Ureter (tissue), 1 donor: ENCODE measurements around the gene PIK3CB. TPM values are rescaled to one million over a fixed set of nuclear protein-coding genes. Genes with fewer than 3 reads are reported as not detected.
"Not testable (repeated sequence)": the region's sequence is repeated elsewhere in the genome, so short reads cannot be mapped to it uniquely, and the experiment has no call there.

ENCODE experiments used
- DNase-seq: peaks from one replicate; pipeline ENCODE4 v3.0.0-alpha.2; 2020; ENCODE audit warnings: low spot score
- total RNA-seq: library from RNA; stranded (reverse); gene quantifications from one replicate; pipeline ENCODE4 v1.2.4, GENCODE V29; 2023
- donor health status: DM: yes; HTN: yes; CAD: no.

Gene PIK3CB
- total RNA-seq, 1 donor from 2014 or later, result 41.5 TPM

DNA sequence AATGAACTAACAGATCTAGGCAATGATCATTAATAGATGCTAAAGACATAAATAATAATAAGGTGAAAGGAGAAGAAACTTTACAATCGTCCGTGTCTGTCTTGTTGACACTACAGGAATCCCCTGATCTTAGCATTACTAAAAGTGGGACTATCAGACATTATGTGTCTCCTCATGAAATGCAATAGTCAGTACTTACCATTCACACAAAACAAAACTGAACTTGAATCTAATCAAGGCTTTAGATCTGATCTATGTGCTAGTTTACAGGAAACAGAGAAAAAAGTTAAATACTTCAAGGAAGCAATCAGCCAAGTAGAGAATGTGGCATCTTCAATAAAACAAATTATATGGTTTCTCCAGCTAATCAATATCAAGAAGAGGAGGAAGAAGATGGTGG, 73.7 kb downstream of the PIK3CB start:
- DNase-seq, result no peak

GRCh38 chr3:138748190-138748589, 86.5 kb downstream of the PIK3CB start:
- no peak for DNase-seq

DNA sequence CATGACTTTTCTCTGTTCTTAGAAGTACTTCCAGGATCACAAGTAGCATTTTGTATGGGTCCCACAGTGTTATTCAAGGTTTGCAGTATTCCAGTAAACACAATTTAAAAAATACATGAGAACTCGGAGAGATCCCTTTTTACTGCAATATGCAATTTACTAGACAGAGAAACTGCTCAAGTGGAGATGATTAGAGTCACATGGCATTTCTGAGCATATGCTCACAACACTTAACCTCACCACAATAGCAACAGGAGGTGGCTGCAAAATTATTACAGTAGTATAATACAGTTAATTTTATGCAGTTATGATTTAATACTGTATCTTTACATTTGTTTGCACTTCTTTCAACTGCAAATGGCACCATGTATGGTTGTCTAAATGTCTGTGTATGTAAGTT, 87.5 kb downstream of the PIK3CB start:
- no peak for DNase-seq

DNA sequence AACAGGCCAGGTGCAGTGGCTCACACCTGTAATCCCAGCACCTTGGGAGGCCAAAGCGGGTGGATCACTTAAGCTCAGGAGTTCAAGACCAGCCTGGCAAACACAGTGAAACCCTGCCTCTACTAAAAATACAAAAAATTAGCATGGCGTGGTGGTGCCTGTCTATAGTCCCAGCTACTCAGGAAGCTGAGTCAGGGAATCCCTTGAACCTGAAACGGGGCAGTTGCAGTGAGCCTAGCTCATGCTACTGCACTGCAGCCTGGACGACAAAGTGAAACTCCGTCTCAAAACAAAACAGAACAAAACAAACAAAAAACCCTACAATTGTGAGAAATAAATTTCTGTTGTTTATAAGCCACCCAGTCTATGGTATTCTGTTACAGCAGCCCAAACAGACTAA, 94.7 kb downstream of the PIK3CB start:
- no peak for DNase-seq

DNA sequence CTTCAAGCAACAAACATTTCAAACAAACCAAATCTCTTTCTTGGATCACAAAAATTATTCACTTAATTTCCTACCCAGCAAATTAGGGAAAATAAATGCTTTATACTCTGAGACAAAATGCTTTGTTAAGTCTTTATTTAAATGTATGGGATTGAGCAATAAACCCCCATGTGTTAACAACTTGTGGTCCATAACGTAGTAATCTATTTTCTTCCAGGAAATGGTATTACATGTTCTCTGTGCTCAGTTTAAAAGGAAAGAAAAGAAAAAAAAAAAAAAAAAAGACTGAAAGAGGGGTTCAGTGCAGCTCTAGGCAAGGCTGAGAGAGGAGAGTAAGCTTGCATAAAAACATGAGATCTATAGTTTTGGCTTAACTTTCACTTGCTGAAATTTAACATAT, 102.3 kb downstream of the PIK3CB start:
- no peak for DNase-seq

- no peak for DNase-seq
These were observed 107.6 kb downstream of the PIK3CB start for GRCh38 chr3:138726946-138727730.

DNA sequence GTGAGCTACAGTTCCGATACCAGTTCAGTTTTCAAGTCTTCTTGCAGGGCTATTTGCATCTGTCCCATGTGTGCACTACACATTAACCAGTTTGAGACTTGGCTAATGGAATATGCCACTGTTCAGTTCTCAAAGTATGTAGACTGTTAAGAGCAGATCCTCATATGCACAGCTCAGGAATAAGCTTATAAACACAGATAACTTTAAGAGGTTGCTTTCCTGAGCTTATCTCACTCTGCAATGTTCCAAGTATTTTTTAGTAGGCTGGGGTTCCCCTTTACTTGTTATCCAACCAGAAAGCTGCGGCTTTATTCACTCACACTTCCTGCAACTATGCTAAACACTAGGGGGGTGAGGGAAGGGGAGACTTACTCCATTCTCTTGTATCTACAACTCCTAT, 108.7 kb downstream of the PIK3CB start:
- DNase-seq, result not testable (repeated sequence)

DNA sequence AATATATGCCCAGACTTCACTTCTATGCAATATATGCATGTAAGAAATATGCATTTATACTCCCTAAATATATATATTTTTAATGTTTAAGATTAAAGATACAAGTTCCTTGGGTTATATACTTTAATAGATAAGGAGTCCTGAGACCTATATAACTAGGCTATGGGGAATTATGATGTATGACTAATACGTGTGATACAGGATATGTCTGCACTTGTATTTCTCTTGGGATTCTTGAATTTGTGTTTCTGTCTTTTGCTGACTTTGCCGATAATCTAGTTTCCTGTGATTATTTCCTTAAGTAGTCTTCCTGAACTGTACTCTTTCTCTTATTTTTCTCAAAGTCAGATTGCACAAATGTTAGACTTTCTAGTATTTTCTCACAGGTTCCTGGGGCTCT, 109.6 kb downstream of the PIK3CB start:
- no peak for DNase-seq

DNA sequence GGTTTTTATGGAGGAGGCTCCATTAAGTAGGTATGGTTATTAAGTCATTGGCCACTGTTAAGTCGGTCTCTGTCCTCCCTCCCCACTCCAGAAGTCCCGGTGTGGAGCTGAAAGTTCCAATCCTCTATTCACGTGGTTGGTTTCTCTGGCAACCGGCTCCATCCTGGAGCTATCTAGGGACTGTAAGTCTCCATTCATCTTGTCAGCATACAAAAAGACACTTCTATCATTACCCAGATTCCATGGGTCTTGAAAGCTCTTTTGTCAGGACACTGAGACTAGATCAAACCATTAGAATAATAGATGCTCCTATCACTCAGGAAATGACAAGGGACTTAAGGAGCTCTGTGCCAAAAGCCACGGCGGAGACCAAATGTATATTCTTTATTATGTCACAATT, 110.3 kb downstream of the PIK3CB start:
- no peak for DNase-seq

DNA sequence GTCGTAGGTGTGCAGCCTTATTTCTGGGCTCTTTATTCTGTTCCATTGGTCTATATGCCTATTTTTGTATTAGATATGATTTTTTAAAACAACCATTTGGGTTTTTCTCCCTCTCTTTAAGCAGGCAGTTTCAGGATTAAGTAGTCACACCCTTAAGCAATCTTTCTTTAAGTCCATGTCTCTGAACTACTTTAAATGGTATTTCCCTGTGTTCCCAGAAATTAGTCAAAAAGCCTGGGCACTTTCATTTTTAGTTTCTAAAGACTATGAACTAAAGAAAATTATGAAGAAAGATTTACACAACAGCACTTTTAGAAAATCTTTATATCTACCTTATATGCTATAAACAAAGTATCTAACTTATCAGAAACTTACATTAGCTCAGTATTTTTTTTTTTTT, 115.9 kb downstream of the PIK3CB start:
- DNase-seq, result no peak

DNA sequence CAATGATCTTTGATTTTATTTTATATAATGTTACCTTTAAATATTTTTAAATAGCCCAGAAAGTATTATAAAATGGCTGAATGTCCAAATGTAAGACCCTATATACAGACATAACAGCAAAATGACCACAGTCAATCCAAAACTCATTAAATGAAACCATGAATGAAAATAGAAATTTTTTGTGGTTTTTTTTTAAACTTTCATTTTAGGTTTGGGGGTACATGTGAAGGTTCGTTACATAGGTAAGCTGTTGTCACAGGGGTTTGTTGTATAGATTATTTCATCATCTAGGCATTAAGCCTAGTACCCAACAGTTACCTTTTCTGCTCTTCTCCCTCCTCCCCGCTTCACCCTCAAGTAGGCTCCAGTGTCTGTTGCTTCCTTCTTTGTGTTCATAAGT, 117.4 kb downstream of the PIK3CB start:
- no peak for DNase-seq

- DNase-seq, result no peak
These were observed 122.6 kb downstream of the PIK3CB start for GRCh38 chr3:138712086-138712485.

- DNase-seq, result no peak
These were observed 129.1 kb downstream of the PIK3CB start for GRCh38 chr3:138705675-138706074.

- no peak for DNase-seq
These were observed 137.9 kb downstream of the PIK3CB start for GRCh38 chr3:138696666-138697370.

DNA sequence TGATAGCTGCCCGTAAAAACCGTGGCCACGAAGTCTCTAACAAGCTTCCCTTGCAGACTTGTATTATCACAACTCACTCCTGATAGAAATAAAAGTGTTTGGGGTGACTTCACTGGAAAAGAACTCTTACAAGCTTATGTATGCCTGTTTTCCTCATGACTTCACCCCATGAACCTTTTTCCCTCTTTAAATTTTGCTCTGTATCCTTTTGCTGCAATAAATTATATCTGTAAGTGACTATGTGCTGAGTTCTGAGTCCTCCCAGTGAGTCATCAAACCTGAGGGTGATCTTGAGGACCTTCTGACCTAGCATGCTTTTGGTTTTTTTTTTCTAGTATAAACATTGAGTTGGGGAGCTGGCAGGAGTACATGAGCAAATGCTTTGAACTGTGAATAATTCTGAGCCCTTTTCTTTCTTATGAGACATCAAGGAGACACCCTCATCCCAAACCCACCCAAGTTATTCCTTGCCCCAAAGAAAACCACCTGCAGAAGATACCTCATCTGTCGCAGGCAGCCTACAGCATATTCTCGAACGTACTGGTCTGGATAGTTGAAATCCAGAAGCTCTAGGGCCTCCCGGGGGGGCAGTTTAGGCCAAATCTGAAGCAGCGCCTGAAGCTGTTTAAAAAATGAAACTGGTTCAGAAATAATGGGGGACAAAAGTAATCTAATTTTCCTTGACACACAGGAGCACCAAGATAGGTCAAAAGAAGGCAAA, 140.3 kb downstream of the PIK3CB start:
- DNase-seq, result no peak

DNA sequence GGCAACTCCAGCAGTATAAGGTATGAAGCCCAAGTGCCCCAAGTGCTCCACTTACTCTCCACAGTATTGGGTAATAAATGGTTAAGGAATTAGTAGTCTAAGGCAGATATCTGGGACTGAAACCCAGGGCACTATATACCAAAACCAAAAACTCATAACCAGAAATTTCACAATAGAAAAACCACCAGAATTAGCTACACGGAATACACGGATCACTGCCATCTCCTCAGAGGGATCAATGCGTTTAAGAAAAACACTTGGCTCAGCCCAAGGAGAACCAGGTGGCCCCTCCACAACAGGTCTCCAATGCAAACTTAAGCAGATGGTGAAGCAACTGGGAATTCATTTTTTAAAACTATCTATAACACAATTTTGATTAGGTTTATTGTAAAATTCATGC, 142.6 kb downstream of the PIK3CB start:
- DNase-seq, result no peak

DNA sequence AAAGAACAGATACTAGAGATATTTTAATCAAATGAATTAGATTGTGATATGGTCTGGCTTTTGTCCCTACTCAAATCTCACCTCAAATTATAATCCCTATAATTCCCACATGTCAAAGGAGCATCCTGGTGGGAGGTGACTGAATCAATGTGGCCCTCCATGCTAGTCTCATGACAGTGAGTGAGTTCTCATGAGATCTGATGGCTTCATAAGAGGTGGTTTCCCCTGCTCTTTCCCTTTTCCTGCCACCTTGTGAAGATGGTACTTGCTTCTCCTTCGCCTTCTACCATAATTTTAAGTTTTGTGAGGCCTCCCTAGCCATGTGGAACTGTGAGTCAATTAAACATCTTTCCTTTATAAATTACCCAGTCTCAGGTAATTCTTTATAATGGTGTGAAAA, 143.4 kb downstream of the PIK3CB start:
- no peak for DNase-seq

DNA sequence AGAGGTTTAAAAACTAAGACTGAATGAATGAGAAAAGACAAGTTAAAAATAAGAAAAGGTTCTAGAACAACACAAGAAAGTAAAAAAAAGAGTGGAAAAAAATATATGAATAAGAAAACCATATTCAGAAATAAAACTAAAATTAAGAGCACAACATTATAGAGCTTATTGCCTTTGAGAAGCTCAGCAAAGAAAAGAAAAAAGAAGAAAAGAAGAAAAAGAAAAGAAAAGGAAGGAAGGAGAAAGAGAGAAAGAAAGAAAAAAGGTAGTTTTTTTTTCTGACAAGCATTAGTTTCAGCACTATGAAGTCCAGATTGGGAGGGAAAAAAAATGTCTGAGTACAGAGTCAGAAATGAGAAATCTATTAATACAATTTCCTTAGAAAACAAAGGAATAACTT, 144.7 kb downstream of the PIK3CB start:
- DNase-seq, result no peak

GRCh38 chr3:138688871-138689299, 145.8 kb downstream of the PIK3CB start:
- no peak for DNase-seq

GRCh38 chr3:138687236-138687635, 147.5 kb downstream of the PIK3CB start:
- DNase-seq, result no peak

DNA sequence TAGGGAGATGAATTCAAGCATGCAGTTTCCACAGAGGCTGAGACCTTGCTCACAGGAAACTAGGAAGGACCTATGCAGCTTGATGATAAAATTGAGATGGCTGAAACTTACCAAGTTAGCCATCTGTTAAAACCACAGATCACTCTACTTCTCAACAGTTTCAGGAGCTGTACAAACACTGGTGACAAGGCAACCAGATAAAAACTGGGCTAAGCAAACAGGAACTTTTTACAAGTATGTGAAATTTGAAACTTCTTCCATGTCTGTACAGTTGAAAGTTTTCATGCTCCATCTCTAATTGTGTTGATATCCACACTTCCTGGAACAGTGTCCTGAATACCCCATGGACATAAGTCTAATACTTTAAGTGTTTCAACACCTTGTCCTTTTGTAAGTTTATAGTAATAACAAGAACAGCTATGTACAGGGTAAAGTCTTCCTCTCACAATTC, 147.9 kb downstream of the PIK3CB start:
- no peak for DNase-seq

GRCh38 chr3:138684396-138684795, 150.3 kb downstream of the PIK3CB start:
- no peak for DNase-seq

DNA sequence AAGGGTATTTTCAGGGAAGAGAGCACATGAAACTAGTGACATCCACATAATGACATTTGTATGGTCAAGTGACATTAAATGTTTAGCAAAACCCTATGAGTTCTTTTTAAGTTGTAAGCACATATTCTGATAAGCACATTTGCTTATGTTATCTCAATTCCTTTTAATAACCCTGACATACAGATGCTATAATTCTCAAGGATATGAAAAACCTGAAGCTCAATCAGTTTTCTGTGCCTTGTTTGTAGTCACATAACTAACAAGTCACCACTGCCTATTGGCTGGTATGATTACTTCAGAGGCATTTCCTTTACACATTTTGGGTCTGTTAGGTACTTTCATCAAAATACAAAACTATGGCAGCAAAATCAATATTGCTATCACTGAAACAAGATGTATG, 152.1 kb downstream of the PIK3CB start:
- DNase-seq, result no peak
